HG03095 (cell line): ENCODE results near the gene RGS12.

Experiments
- ATAC-seq: cut with Tn5 transposase; IDR thresholded peaks from one replicate; pipeline ENCODE4 v1.9.1; 2021; ENCODE audit warnings: moderate library complexity; ENCODE audit not compliant: unreplicated experiment

The RGS12 gene

GRCh38 chr4:3324093-3324815, 31.4 kb downstream of the RGS12 start:
- no peak for ATAC-seq

DNA sequence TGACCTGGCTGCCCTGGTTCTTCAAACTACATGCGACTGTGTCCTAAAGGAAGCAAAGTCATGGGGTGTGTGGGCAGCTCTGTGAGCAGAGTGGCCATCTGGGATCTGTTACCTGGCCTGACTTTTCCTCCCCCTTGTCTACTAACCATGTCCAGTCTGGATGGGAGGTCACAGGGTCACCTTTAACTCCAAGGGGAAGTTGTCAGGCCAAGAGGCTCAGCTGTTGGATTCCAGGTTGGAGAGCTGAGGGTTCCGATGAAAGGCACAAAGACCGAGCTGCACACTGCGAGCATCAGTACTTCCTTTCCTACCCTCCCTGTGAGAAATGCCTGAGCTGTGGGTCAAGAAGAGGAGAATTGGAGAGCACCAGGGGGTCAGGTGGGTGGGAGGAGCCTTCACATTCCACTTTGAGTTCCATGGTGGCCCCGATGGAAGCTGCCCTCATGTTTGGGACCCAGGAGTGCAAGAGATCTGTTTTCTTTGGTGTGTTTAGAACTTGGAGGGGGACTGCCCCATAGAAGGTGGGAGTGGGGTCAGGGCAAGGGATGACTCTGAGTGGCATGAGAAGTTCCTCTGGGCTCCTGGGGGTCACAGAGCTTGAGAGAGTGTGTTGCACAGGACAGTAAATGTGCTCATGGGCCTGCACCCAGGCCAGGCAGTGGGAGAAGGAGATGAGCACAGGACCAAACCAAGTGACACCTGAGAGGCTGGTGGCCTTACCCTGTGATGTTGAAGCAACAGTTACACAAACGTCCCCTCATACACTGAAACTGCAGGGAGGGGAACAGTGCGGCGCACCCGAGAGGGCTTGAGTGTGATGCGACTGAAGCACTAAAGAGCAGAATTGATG, 36.2 kb downstream of the RGS12 start:
- no peak for ATAC-seq

DNA sequence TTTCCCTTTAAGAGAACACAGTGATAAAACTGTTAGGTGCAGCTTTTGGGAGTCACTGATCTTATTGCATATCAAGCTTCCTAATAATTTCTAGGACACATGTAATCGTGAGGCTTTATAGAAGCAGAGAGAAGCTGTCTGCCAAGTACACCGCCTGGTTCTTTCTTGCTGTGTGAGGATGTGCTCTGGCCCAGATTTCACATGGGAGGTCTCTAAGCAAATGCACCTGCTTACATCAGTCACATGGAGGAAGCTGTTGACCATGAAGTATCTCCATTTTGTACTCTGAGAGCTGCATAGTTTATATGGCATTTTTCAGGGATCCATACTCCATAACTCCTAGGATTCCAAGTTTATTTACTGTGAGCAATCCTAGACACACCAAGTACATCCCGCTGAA, 37.1 kb downstream of the RGS12 start:
- no peak for ATAC-seq

DNA sequence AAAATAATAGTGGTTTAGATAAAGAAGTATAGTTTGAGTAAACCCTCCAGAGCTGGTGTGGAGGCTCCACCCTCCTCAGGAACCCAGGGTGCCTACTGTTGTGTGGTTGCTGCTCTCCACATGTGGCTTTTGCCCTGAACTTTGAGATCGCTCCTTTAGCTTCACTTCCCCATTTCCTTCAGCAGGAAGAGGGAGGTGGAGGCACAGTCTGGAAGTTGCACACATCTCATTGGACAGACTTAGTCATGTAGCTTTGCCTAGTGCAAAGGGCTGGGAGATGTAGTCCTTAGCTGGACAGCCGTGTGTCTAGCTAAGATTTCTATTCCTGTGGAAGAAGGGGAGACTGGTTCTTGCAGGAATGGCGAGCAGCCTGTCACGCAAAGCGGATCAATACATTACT, 37.9 kb downstream of the RGS12 start:
- no peak for ATAC-seq

- no peak for ATAC-seq
Observed at GRCh38 chr4:3331511-3332394, 38.9 kb downstream of the RGS12 start.

GRCh38 chr4:3332498-3332897, 39.7 kb downstream of the RGS12 start:
- no peak for ATAC-seq

- ATAC-seq, result no peak
Observed at GRCh38 chr4:3334316-3334715, 41.5 kb downstream of the RGS12 start.

GRCh38 chr4:3335385-3335784, 42.6 kb downstream of the RGS12 start:
- ATAC-seq, result no peak

GRCh38 chr4:3335982-3336381, 43.2 kb downstream of the RGS12 start:
- ATAC-seq, result no peak

DNA sequence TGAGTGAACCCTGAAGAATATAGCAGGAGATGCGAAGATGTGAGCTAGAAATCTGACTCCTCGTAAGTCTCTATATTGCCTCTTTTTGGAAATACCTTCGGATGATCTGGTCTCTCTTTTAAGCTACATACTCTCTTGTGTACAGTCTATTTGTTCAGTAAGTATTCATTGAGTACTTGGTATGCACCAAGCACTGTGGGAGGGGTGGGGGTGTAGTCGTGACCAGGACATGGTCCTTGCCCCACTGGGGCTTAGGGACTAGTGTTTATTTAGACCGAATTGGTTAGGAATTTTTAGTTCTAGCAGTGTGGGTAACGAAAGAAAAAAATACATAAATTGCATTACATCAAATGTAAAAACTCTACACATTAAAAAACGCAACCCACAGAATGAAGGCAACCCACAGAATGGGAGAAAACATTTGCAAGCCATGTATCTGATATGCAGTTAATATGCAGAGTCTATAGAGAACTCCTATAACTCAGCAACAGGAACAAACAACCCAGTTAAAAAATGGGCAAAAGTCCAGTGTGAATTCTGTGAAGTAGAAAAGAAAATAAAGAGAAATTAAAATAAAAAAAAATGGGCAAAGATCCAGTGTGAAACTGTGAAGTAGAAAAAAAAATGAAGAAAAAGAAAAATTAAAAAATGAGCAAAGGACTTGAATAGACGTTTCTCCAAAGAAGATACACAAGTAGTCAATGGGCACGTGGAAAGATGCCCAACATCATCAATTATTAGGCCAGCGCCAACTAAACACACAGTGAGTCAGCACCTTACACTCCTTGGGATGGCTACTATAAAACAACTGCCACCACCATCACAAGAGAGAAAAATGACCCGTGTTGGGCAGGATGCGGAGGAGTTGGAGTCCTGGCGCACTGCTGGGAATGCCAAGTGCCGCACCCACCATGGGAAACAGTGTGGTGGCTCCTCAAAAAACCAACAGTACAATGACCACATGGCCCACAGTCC, 43.8 kb downstream of the RGS12 start:
- no peak for ATAC-seq

GRCh38 chr4:3337357-3337732, 44.5 kb downstream of the RGS12 start:
- no peak for ATAC-seq

DNA sequence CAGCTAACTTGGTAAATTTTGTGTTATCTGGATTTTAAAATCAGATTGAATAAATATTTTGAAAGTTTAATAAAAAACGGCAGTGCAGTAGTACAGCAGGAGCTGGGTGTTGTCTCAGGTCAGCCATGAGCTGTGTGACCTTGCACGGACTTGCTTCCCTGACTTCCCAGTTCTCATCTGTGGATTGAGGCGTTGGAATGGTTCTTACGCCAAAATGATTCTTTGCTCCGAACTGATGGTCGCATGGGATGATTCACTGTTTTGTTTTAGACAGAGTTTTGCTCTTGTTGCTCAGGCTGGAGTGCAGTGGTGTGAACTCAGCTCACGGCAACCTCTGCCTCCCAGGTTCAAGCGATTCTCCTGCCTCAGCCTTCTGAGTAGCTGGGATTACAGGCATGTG, 45.0 kb downstream of the RGS12 start:
- ATAC-seq, result no peak

- no peak for ATAC-seq
Observed at GRCh38 chr4:3338321-3338838, 45.6 kb downstream of the RGS12 start.

DNA sequence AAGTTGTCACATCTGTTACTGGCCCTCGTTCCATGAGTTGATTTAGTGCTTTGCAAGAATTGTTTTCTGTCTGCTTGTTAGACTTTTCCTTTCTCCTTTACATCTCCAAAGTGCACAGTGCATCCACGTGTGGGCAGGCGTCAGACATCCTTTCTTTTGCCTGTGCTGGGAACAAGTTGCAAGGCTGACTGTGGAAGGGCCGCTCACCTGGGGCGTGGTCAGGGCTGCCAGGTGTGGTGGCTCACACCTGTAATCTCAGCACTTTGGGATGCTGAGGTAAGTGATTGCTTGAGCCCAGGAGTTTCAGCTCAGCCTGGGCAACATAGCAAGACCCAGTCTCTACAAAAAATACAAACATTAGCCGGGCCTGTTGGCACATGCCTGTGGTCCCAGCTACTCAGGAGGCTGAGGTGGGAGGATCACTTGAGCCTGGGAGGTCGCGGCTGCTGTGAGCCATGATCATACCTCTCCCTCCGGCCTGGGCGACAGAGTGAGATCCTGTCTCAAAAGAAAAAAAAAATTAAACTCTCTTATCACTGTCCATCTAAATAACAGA, 46.2 kb downstream of the RGS12 start:
- no peak for ATAC-seq

DNA sequence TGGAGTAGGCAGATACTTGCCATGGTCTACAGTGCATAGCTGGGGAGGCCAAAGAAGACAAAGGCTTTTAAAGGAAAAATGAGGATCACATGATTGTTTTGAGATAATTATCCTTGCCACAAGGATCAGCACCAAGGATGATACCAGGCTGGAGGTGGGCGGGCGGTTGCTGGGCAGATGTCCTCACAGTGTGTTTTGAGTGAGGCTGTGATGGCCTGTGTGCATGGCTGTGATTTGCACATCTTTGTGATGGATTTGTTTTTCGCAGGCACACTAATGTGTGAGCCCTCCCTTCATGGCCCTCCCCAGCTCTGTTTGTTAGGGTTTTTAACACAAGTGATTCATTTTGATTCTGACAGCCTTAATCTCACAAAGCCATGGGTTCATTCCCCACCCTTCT, 46.8 kb downstream of the RGS12 start:
- no peak for ATAC-seq

- no peak for ATAC-seq
Observed at GRCh38 chr4:3340038-3340699, 47.3 kb downstream of the RGS12 start.

- no peak for ATAC-seq
Observed at GRCh38 chr4:3340700-3341083, 47.9 kb downstream of the RGS12 start.

DNA sequence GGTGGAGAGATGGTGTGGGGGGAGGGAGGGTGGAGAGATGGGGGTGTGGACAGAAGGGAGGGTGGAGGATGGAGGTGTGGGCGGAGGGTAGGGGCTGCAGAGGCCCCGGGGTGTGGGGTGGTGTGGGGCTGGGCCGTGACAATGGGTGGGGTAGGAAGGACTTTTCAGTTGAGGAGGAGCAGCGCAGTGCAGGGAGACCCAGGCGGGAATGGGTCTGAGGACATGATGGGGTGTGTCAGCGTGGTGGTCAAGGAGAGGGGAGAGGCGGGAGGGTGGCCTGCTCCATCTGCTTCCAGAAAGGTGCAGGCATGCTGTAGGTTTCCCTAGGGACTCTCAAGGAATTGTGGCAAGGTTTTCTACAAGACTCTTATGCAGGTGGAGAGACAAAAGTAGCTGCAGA, 48.9 kb downstream of the RGS12 start:
- ATAC-seq, result no peak

- no peak for ATAC-seq
Observed at GRCh38 chr4:3342182-3342854, 49.5 kb downstream of the RGS12 start.
